HG02763 (cell line): Measurements from ENCODE around the gene TMEM215.
"Not testable (repeated sequence)": the region's sequence is repeated elsewhere in the genome, so short reads cannot be mapped to it uniquely, and the experiment has no call there.

Experiments
- ATAC-seq: cut with Tn5 transposase; IDR thresholded peaks from one replicate; pipeline ENCODE4 v1.9.1; 2021; ENCODE audit warnings: mild to moderate bottlenecking, moderate library complexity; ENCODE audit not compliant: unreplicated experiment

Gene TMEM215, protein sequence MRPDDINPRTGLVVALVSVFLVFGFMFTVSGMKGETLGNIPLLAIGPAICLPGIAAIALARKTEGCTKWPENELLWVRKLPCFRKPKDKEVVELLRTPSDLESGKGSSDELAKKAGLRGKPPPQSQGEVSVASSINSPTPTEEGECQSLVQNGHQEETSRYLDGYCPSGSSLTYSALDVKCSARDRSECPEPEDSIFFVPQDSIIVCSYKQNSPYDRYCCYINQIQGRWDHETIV

DNA sequence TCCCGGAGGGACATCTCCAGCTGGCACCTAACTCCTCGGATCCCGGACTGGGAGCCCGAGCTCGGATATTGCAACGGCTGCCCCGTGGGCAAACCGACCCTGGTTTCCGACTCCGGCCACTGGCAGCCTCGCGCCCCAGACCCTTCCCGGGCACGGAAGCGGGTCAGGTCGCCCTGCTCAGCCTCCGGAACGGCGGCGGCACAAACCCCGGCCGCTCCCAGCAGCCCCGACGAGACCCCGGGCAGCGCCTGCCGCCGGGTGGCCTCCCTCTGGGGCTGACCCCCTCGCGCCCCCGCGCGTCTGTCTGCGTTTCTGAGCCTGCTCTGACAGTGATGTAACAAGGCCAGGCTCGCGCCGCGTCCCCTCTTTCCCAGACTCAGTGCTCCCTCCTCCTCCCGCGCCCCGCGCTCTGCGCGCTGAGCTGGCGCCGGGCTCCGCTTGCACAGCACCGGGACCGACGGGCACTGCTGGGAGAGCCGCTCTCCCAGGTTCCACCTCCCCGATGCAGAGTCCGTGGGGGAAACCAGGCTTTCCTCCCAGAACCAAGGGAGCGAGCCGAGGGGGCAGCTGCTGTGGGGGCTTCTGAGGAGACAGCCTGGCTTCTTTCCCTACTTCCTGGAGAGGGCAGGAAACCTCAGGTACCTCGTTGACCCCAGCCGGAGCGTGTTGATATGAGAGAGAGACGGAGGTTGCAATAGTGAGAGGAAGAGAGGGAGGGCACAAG lies at the start of gene TMEM215:
TMEM215 (plus strand) TSS at position 373 of the 724 bp plus-strand sequence. CDS start 644 bp downstream, outside the sequence.
- ATAC-seq, result no peak

DNA sequence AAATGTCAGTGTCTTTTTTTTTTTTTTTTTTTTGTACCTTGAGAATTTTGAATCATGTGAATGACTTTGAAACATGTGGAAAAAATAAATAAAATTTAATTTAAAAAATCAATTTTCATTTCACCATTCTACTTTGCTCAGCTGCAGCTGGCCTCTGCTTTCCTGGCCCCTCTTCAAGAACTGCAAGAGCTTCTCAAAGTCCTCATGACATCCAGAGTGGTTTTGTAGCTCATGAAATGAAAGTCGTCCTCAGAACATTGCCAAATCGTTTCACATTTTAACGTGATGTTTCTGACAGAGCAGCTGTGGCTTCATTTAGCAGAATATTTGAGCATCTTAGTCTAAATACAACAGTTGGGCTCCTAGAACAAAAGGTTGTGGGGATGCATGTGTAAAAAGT lies 47.9 kb upstream of the TMEM215 start:
- no peak for ATAC-seq

DNA sequence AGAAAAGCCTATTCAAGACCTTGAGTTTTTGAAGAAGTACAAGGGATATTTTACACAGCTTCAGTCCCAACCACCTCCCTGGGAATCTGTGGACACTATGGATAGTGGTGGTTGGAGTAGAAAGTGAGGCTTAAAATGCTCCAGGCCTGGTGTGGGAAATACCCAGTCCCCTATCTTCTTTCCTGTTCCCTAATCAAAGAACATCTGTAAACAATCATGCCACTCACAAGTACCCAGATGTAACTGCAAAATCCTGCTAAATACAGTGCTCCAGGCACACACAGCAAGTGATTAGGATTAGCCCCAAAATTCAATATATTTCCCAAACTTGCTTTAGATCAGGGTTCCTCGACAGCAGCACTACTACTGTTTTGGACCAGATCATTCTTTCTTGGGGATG lies 46.0 kb upstream of the TMEM215 start:
- no peak for ATAC-seq

DNA sequence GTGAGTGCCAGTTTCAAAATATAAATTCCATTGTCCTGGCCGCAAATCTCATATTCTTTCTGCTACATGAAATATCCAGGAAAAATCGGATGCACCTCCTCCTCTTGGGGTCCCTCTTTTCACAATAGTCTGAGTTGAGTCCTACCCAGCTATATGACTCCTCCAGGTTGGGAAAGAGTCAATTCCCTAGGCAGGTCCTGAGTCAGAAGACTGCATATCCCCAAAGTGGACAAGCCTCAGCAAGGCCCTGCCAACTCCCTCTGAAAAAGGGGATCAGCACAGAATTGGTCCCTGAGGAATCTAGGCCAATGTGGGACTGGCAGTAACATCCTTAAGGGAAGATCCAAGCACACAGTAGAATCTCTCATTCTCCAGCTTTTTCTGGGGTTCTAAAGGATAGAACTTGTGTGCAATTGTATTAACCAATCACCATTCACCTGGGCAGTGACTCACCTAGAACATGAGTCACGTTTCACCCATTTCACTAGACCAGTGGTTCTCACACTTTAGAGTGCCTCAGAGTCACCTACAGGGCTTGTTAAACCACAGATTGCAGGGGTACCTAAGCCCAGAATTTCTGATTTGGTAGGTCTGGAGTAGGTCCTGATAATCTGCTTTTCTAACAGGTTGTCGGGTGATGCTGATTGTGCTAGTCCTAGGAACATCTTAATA lies 44.7 kb upstream of the TMEM215 start:
- no peak for ATAC-seq

DNA sequence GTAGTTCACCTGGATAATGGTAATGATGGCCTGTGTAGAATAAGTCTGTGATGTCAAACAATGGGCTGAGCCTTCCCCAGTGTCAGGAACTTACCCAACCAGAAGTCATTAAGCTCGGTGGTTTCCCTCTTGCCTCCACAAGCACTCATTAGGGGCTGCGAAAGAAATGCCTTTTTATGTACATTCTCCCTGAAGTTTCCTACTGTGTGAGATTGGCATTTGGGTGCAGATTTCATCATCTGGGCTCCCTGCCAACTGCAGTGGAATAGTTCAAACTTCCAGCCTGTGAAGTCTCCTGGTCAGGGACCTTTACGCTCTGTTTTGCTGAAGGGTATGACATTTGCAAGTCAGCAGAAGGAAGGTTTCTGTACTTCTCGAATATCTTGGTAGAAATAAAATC lies 41.6 kb upstream of the TMEM215 start:
- ATAC-seq, result no peak

DNA sequence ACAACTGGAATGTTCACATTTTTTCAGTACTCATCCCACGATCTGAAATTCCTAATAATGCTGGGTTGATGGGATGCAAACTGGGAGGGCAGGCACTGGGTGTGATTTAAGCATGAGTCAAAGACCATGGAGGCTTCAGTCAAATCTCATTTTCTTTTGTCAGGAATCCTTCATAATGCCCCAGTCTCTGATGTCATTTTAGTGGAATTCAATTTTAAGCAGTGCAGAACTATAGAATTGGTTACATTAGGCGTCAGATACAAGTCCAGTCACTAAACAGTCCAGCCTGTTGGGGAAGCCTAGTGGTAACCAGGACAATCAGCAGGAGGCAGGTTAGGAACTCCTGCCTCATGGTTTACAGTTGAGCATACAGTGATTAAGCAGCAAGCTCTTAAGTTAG lies 41.0 kb upstream of the TMEM215 start:
- ATAC-seq, result no peak

DNA sequence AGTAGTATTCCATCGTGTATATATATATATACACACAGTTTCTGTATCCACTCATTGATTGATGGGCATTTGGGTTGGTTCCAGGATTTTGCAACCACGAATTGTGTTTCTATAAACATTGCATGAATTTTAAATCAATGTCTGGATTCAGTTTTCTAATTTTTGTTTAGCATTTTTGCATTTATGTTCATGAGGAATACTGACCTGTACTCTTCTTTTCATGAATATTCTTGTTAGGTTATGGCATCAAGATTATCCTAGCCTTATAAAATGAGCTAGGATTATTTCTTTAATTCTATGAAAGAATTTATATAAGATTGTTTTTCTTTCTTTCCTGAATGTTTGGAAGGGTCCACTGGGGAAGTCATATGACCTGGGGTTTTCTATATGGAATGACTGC lies 35.3 kb upstream of the TMEM215 start:
- no peak for ATAC-seq

DNA sequence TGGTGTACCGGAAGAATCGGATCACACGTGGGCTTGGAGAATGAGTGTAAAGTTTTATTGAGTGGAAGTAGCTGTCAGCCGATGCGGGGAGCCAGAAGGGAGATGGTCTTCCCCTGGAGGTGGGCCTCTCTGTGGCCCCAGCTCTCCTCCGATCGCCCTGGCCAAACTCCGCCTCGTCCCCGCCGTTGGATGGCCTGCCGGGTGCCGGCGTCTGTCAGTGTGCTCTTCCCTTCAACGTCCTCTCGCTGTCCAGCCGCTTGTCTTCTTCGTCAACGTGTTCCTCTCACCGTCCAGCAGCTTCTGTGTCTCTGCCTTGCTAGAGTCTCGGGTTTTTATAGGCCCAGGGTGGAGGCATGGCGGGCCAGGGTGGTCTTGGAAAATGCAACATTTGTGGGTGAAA lies 27.6 kb upstream of the TMEM215 start:
- ATAC-seq, result no peak

DNA sequence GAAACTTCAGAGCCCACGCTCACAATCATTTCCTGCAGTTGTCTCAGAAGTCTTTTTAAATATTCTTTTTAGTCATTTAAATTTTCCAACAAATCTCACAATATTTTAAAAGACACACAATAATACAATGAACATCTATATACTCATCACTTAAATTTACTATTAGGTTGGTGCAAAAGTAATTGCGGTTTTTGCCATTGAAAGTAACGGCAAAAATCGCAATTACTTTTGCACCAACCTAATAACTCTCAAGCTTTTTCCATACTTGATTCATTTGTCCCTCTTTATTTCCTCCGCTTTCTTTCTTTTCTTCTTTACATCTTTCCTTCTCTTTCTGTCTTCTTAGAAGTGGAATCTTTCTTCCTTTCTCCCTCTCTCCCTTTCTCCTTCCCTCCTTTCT lies 19.2 kb upstream of the TMEM215 start:
- ATAC-seq, result no peak

DNA sequence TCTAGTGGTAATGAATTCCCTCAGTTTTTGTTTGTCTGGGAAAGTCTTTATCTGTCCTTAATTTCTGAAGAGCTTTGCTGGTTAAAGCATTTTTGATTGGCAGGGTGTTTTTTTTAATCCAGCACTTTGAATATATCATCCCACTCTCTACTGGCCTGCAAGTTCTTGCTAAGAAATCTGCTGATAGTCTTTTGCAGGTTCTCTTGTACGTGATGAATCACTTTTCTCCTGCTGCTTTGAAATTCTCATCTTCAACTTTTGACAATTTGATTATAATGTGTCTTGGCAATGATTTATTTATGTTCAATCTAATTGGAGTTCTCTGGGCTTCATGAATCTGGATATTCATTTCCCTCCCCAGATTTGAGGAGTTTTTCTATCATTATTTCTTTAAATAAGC lies 8.1 kb upstream of the TMEM215 start:
- ATAC-seq, result no peak

DNA sequence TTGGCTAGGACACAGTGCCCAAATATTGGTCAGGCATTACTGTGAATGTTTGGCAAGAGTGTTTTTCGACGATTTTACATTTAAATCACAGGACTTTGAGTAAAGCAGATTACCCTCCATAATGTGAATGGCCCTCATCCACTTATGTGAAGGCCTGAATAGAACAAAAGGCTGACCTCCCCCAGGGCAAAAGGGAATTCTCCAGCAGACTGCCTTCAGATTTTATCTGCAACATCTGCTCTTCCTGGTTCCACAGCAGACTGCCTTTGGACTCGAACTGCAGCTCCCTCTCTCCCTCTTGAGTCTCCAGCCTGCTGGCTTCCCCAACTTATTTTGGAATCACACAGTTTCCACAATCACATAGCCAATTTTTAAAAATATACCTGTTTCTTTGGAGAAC lies 7.1 kb upstream of the TMEM215 start:
- no peak for ATAC-seq

DNA sequence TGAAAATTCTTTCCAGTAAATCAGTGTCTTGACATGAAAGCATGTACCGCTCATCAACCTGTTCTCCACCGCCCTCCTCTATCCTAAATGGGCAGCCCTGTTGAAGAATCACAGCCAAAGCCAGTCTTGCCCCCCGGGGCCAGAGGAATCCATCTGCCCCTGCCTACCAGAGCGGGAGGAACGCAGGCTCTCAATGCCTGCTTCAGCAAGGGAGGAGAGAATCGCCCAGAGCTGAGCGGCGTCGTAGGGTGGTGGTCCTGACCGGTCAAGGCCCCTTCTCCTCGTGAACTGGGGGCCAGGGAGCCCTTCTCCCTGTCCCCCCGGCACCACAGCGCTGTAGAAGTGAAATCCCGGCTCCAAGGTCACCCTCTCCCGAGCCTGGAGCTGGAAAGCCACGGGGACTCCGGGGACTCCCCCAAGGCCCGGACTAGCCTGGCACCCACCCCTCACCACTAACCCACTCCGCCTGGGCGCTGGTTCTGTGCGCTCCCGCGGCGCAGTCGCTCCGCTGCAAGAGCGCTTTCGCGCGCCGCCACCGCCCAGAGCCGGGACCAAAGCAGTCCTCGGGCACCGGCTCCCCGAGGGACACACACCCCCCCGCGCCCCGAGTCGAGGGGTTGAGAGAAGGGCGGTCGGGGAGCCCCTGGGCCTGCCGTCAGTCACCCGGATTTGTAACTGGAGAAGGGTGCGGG lies 718 bp upstream of the TMEM215 start:
- ATAC-seq, result no peak

DNA sequence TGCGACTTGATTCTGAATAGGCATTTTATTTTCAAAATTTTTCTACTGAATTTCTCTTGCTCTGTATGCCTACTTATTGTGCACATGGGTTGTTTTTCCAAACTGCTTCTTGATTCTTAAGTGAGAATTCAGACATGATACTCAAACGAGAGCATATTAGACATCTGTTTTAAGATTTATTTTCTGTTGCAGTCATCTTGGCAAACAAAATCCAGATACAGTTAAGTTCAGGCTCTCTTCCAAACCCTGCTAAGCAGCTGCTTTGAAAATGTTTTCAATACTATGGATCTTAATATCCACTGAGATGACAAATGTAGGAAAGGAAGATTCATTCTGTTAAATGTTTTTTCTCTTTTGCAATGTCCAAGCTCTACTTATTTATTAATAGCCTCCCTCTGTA lies 4.5 kb downstream of the TMEM215 start:
- ATAC-seq, result no peak

DNA sequence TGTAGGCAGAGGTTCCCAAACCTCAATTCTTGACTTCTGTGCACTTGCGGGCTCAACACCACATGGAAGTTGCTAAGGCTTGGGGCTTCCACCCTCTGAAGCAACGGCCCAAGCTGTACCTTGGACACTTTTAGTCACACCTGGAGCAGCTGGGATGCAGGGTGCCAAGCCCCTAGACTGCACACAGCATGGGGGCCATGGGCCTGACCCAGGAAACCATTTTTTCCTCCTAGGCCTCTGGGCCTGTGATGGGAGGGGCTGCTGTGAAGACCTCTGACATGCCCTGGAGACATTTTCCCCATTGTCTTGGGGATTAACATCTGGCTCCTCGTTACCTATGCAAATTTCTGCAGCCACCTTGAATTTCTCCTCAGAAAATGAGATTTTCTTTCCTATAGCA lies 12.7 kb downstream of the TMEM215 start:
- not testable (repeated sequence) for ATAC-seq

DNA sequence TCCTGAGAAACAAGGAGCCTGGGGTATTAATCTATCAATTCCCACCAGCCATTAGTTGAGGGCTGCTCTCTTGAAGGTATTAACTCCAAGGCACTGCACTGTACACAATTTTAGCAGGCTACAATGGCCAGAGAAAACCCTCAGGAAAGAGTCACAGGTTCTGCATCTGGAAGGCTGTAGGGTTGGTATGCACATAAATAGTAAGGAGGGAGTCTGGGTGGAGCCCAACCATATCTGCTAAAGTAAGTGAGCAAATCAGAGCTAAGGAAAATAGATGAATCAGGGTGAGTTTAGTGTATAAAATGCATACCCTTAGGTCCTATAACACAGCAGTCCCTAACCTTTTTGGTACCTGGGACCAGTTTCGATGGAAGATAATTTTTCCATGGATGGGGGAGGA lies 18.2 kb downstream of the TMEM215 start:
- no peak for ATAC-seq

DNA sequence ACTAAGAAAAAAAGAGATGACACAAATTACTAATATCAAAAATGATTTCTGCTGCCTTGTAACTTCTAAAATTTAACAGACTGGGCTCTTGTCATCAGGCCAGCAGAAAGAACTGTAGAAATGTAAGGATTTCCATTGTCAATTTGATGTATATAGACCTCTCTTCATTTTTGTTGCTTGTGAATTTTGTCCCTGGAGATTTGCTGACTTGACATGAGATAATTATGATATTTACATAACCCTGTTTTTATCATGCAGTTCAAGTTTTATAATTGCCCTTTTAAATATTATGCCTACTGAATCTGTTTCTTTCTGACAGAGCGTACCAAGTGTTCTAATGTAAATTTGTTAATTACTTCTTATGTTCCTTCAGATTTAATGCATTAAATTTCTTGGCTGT lies 23.9 kb downstream of the TMEM215 start:
- ATAC-seq, result no peak

DNA sequence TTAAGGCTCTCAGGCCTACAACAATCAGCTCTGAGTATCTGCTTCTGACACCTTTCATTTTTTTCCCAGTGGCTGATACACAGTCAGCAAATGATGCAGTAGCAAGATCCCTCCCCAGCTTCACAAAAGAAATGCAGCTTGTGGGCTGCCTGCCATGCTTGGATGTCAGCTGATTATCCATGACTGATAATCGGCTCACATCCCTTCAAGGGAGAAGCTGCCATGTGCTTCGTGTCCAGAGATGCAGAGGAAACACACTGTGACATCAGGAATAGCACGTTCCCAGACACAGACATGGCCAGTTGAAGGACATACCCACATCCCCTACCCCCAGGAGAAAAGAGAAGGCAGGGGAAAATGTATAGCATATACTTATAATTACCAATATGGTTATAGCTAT lies 27.9 kb downstream of the TMEM215 start:
- no peak for ATAC-seq

DNA sequence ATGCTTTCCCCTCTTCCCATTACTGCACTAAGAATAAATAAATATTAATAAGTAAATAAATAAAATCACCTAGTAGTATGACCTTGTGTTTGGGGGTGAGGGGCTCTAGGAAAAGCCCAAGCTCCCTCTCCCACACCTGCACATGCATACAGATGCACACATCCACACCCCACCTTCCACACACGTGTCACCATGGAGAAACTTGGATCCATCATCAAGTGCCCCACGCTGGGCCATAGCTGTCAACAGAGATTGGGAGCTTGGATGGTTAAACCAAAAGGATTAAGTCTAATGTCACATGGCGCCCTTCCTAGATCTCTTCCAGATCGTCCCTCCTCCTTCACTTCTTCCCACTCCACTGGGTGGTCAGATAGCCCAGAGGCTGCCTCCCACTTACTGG lies 37.0 kb downstream of the TMEM215 start:
- ATAC-seq, result no peak

DNA sequence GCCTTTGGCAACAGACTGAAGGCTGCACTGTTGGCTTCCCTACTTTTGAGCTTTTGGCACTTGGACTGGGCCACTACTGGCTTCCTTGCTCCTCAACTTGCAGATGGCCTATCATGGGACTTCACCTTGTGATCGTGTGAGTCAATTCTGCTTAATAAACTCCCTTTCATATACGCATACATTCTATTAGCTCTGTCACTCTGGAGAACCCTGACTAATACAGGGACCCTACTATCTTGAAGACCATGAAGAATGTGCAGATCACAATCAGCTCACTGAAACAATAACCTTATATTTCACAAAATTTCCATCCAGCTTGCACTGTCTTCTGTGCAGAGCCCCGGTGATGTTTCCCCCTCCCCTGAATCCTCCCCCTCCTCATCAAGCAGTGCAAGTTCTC lies 39.8 kb downstream of the TMEM215 start:
- ATAC-seq, result no peak

DNA sequence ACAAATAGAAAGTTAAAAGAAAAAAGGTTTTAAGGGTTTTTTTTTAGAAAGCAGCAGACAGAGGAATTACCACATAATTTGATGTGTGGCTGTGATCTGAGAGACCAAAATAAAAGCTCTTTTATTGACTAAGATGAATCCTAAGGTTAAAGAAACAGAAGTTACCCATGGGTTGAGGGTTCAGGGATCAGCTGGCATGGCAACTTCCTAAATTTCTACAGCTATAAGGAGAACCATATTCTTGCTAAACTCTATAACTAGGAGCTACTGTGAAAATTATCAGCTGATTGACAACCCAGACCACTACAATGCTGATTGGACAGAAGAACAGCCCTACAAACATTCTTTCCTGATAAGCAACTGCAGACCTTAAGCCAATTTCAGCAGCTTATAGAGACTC lies 40.2 kb downstream of the TMEM215 start:
- ATAC-seq, result no peak

DNA sequence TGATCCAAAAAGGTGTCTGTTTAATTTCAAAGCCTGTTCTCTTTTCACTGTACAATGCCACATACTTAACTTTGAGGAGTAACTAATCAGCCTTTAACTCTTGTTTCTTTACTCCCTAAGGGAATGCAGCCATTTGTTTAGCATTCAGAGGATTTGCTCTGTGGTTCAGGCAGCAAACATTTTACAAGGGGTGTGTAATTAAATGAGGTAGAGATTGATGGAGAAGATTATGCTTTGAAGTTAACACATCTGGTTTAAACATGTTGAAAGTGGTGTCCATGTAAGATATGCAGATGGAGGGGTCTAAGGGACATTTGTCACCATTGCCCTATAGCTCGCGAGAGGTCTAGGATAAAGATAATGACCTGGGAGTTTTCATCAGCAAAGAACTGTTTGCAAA lies 41.9 kb downstream of the TMEM215 start:
- ATAC-seq, result no peak

DNA sequence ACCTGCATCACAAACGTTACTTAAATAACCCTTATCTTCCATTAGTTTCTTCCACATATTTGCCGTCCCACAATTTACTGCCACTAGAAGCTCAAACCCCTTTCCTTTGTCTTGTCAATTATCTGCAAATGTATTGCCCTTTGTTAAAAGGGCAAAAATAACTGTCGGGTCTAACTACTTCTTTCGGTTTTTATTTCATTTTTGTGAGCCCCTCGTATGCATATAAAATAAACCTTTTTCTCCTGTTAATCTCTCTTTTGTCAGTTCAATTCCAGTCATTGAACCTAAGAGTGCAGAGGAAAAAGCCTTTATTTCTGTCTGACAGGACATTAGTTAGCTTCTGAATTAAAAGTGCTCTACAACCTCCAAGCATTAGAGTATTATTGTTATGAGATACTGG lies 45.5 kb downstream of the TMEM215 start:
- ATAC-seq, result no peak
